Bronchial epithelial cell (primary cell): ENCODE data around the gene CBY2. TPM values are rescaled to one million over a fixed set of nuclear protein-coding genes. Genes with fewer than 3 reads are reported as not detected.
A peak's percentile ranks its signal among the peaks of the same experiment; 100 is the strongest.

Experiments
- DNase-seq: peaks from one replicate; pipeline ENCODE4 v3.0.0-alpha.2; 2010; ENCODE audit warnings: low read depth
- FAIRE-seq: peaks from 2 replicates; lab custom pipeline; 2011; peaks lifted over from hg19 to GRCh38; lab: Jason Lieb, UNC
- H3K27me3 ChIP-seq: 2 replicates; pipeline ENCODE4 v1.5.1; 2011; ENCODE audit warnings: low read length; ENCODE audit not compliant: control insufficient read depth, insufficient read depth
- H3K36me3 ChIP-seq: 2 replicates; pipeline ENCODE4 v1.5.1; 2011; ENCODE audit warnings: low read length; ENCODE audit not compliant: control insufficient read depth, insufficient read depth
- H3K4me3 ChIP-seq: 2 replicates; pipeline ENCODE4 v1.5.1; 2011; ENCODE audit warnings: mild to moderate bottlenecking, low read depth, low read length, control low read depth
- total RNA-seq: library from RNA; depleted of rRNA; stranded (reverse); fragments of >200 nt; gene quantifications from 2 replicates; pipeline ENCODE4 v1.2.1, GENCODE V29; 2014
- TF ChIP-seq, protein P1 (sequence below): IDR thresholded peaks from 2 replicates; pipeline ENCODE4 v1.5.1; 2011; ENCODE audit warnings: mild to moderate bottlenecking, moderate library complexity, low read length, control low read depth, inconsistent platforms; ENCODE audit not compliant: insufficient read depth, severe bottlenecking

Gene CBY2
- total RNA-seq, 1 donor from 2014 or later = not detected

- H3K4me3 ChIP-seq = no peak overlapping the region
- H3K27me3 ChIP-seq = no peaks in the 10 kb centered on the region
- TF ChIP-seq, protein P1, sequence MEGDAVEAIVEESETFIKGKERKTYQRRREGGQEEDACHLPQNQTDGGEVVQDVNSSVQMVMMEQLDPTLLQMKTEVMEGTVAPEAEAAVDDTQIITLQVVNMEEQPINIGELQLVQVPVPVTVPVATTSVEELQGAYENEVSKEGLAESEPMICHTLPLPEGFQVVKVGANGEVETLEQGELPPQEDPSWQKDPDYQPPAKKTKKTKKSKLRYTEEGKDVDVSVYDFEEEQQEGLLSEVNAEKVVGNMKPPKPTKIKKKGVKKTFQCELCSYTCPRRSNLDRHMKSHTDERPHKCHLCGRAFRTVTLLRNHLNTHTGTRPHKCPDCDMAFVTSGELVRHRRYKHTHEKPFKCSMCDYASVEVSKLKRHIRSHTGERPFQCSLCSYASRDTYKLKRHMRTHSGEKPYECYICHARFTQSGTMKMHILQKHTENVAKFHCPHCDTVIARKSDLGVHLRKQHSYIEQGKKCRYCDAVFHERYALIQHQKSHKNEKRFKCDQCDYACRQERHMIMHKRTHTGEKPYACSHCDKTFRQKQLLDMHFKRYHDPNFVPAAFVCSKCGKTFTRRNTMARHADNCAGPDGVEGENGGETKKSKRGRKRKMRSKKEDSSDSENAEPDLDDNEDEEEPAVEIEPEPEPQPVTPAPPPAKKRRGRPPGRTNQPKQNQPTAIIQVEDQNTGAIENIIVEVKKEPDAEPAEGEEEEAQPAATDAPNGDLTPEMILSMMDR = no peak
- no peak for FAIRE-seq
- H3K36me3 ChIP-seq = no peaks in the 10 kb centered on the region
- peak; percentile 11 for DNase-seq
These were observed 3.8 kb downstream of the CBY2 start for GRCh38 chr13:45705918-45706317.

GRCh38 chr13:45707516-45708100 lies 5.5 kb downstream of the CBY2 start:
- no peaks in the 10 kb centered on the region for H3K27me3 ChIP-seq
- TF ChIP-seq, protein P1 = no peak
- no peak for FAIRE-seq

DNA sequence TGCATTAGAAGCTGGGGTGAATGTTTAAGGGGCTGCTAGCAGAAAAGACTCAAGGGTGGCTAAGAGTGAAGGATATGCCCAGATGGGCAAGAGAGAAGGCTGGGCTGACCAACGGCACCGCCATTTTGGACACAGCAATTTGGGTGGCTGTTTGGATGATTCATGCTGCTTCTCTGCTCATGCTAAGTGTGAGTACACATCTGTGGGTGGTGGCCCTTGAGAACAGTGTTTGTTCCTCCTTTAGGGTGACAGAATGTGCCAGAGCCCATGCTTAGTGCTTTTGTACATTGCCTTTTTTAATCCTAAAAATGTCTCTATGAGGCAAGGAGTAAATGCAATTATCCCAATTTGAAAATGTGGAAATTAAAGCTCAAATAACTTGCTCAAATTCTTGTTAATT lies 9.8 kb downstream of the CBY2 start:
- Histone ChIP-seq H3K27me3 (no peaks in the 10 kb centered on the region), H3K36me3 (no peaks in the 10 kb centered on the region), H3K4me3 (no peak overlapping the region)
- no peak for DNase-seq
- no peak for FAIRE-seq
- TF ChIP-seq, protein P1 = no peak

More at GRCh38 chr13:45707516-45708100, 5.5 kb downstream of the CBY2 start:
- DNase-seq = no peak
- Histone ChIP-seq H3K36me3 (no peaks in the 10 kb centered on the region), H3K4me3 (no peak overlapping the region)

DNA sequence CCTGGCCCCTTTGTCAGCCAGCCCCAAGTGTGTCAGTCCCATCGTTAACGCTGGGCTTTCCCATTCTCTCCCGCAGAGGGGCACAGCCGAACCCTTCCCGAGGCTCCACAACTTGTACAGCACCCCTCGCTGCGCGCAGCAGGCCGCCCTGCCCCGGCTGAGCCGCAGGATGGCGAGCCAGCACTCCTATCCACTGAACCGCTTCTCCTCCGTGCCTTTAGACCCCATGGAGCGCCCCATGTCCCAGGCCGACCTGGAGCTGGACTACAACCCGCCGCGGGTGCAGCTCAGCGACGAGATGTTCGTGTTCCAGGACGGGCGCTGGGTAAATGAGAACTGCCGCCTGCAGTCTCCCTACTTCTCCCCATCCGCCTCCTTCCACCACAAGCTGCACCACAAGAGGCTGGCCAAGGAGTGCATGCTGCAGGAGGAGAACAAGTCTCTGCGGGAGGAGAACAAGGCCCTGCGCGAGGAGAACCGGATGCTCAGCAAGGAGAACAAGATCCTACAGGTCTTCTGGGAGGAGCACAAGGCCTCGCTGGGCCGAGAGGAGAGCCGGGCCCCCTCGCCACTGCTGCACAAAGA lies 11.1 kb downstream of the CBY2 start:
- H3K36me3 ChIP-seq = no peaks in the 10 kb centered on the region
- TF ChIP-seq, protein P1 = no peak
- no peak for DNase-seq
- no peak for FAIRE-seq
- H3K4me3 ChIP-seq = no peak overlapping the region
- H3K27me3 ChIP-seq = no peaks in the 10 kb centered on the region

GRCh38 chr13:45713721-45714120 lies 11.6 kb downstream of the CBY2 start:
- Histone ChIP-seq H3K4me3 (no peak overlapping the region), H3K36me3 (no peaks in the 10 kb centered on the region), H3K27me3 (no peaks in the 10 kb centered on the region)
- no peak for FAIRE-seq
- DNase-seq = no peak
- TF ChIP-seq, protein P1 = no peak
